HT1080 (cell line): ENCODE measurements around the gene POMP. TPM values are rescaled to one million over a fixed set of nuclear protein-coding genes. Genes with fewer than 3 reads are reported as not detected.
A peak's percentile ranks its signal among the peaks of the same experiment; 100 is the strongest.

Experiments used
- DNase-seq: peaks from one replicate; pipeline ENCODE4 v3.0.0-alpha.2; 2015; ENCODE audit warnings: low read depth
- total RNA-seq: library from RNA; depleted of rRNA; stranded (reverse); fragments of >200 nt; shearing (Covaris generic); gene quantifications from 2 replicates; pipeline ENCODE4 v1.2.3, GENCODE V29; 2014

The POMP gene
- total RNA-seq, 1 experiment from 2014 or later: 163 TPM

DNA sequence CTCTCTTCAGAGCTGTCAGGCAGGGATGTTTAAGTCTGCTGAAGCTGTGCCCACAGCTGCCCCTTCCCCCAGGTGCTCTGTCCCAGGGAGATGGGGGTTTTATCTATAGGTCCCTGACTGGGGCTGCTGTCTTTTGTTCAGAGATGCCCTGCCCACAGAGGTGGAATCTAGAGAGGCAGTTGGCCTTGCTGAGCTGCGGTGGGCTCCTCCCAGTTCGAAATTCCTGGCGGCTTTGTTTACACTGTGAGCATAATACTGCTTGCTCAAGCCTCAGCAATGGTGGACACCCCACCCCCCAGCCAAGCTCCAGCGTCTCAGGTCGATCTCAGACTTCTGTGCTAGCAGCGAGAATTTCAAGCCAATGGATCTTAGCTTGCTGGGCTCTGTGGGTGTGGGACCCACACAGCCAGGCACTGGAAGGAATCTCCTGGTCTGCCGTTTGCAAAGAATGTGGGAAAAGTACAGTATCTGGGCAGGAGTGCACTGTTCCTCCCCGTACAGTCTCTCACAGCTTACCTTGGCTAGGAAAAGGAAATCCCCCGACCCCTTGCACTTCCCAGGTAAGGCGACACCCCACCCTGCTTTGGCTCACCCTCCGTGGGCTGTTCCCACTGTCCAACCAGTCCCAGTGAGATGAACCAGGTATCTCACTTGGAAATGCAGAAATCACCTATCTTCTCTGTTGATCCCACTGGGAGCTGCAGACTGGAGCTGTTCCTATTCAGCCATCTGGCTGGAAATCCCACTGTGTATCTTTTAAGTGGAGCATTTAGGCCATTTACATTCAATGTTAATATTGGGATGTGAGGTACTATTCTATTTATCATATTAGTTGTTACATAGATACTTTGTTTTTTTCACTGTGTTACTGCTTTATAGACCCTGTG, 34.9 kb downstream of the POMP start:
- peak; percentile 76 for DNase-seq

DNA sequence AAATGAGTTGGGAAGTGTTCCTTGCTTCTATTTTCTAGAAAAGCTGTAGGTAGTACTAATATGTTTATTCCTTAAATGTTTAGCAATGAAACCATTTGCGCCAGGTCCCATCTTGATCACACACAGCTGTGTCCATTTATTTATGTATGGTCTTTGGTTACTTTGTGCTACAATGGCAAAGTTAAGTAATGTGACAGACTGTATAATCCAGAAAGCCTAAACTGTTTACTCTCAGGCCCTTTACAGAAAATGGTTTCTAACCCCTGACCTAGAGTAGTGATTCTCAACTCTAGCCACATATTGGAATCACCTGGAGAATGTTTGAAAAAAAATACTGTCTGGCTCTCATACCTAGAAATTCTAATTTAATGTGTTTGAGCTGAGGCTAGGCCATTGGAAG, 38.5 kb downstream of the POMP start:
- DNase-seq: no peak

DNA sequence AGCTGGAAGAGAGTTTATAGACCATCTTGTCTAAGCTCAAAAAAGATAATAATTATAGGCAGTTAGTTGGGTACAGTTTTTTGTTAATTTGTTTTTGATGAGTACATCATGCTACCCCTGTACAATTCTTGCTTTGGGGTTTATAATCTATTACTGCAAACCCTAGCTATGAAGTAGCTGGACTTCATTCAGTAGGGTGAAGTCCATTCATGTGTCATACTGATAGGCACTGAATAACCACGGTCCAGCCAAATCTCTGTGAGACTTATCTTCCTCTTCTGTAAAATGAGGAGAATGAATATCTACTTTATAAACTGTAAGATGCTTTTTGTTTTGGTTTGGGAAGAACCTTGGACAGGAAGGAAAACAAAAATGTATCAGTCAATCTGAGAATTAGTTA, 40.3 kb downstream of the POMP start:
- no peak for DNase-seq

DNA sequence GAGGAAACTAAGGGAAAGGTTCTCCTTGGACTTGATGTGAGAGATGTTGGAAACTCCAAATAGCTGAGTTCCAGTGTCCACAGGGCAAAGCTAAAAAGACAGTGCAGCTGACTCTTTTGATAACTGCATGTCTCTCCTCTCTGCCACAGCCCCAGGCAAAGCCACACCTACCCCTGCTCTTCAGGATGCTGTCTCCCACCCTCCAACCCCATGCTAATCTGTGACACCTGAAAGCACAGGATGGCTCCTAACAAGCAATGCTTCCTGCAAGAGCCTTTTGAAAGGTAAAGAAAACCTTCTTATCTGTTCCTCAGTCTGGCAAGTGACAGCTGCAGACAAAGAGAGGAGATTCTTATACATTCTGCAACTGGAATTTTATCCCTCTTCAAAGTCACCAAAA, 45.4 kb downstream of the POMP start:
- no peak for DNase-seq

DNA sequence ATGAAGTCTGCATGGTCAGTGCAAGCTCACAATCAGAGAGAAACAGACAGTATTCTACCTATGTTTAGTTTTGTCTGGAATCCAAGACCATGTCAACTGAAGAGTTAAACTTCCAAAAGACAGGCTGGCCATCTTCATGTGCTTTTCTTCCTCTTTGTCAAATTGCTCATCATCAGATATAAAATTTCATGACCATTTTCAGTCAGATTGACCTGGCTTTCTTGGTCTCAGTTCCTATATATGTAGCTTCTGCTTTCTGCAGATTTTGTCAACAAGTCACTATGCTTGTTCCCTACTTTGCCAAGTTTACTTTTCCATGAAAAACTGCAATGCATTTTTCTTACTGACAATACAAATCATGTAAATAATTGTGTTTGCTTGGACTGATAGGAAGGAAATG, 46.0 kb downstream of the POMP start:
- DNase-seq: no peak

DNA sequence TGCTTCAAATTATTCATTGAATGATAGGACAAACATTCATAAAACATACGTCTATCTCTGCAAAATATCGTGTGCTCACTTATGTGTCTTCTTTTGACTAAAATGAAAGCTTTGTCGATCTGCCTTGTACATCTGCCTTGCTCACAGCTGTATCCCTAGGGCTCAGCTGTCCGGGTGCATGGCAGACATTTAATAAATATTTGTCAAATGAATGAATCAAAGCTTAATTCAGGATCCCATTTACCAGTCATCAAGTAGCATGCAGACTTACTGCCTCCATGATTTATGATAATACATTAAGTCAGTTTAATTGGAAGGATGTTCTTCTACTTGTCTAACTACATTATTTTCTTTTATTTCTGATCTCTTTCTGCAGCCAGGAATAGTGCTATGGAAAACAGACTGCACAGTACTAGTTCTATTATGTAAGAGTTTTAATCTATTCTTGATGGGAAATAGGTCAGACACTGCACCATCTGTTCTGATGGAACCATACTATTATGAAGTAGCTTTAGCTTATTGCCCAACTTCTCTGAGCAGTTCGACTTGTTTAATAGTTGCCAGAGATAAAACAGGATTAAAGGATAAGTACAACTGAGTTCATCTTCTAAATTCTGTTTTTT, 46.6 kb downstream of the POMP start:
- no peak for DNase-seq

DNA sequence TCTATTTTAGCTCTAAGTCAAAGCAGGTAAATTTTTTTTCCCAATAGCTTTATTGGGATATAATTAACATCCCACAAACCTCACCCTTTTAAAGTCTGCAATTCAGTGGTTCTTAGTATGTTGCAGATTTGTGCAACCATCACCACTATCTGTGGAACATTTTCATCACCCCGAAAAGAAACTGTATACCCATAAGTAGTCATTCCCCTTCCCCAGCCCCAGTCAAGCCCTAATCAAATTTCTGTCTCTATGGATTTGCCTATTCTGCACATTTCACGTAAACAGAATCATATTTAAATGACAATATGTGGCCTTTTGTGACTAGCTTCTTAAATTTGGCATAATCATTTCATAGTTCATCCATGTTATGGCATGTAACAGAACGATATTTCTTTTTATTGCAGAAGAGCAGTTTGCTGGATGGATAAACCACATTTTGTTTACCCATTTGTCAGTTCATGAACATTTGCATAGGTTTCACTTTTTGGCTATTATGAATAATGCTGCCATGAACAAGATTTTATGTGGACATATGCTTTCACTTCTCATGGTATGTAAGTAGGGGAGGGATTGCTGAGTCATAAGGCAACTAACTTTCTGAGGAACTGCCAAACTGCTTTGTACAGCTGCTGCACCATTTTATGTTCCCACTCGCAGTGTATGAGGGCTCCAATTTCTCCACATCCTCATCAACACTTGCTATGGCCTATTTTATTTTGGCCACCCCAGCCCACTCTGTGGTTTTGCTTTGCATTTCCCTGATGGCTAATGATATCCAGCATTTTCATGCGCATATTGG, 48.9 kb downstream of the POMP start:
- peak; percentile 71 for DNase-seq

DNA sequence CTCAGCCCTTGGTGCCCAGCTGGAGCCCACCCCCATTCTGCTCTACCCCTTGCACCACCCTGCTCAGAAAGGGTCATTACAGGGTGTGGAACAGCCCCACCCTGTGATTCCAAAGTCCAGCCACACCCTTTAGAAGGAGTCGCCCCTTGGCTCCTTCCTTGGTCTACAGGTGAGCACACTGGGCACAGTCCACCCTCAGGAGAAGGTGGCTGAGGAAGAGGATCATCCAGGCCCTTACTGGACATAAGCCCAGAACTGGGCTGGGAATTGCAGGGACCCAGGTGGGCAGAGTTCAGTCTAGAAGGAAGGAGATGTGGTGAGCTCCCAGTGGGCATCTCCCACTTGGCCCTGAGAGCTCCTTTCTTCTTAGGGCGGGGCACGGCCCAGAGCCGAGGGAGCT, 51.2 kb downstream of the POMP start:
- no peak for DNase-seq

DNA sequence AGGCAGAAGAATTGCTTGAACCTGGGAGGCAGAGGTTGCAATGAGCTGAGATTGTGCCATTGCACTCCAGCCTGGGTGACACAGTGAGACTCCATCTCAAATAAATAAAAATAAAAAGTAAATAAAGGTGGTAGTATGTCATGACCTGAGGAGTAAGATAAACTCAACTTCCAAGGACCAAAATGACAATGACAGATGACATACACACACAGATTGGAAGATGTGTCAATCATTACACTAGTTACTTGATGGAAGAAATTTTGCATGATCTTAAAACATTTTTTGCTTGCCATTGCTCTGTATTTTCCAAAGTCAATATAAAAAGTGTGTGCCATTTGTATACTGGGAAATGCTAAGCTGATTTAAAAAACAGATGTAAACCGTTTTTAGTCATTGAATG, 55.7 kb downstream of the POMP start:
- DNase-seq: no peak

DNA sequence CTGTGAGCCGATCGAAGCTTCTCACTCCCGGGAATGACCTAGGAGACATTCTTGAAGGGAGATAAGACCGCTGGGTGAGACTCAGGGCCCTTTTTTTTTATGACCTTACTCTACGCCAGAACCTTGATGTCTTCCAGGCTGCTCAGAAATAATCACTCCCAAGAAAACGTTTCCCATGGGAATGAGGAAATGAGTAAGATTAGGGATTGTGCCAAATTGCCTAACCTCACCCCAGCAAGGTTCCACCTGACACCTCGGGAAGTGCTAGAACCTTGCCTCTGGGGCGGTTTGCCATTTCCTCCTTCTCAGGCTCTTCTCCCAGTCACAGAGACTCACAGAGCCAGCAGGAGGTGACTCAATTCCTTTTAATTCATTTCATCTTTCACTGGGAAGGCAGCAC, 57.6 kb downstream of the POMP start:
- DNase-seq: peak; percentile 99

DNA sequence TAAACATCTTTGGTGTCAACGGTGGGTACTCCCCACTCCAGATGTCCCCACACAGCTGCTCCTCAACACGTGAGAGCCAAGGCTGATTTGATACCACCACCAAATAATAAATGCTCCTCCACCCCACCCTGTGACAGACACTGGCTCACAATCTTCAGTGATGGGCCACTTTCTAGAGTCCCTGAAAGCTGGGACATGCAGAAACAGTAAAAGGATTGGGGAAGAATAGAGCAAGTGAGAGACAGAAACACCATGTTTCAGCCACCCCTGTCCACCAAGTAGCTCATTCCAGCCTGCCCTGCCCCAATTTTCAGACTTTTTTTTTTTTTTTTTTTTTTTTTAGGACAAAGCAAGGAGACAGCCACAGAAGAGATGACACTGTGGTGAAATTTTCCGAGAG, 58.2 kb downstream of the POMP start:
- DNase-seq: no peak

DNA sequence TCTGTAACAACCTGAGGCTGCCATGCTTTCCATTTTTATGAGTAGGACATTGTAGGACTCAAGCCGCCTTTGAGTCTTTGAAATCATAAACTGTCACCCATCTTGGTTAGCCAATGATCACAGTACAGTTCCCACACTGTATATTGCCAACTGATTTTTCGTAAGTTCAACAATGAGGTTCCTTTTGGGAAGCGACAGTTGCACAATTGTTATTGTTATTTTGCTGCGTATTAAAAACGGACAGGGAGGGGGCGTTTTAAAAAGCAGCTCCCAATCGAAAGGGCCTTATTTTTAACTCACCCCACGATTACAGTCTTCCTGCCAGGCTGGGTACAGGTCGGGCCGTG, 59.2 kb downstream of the POMP start:
- no peak for DNase-seq

DNA sequence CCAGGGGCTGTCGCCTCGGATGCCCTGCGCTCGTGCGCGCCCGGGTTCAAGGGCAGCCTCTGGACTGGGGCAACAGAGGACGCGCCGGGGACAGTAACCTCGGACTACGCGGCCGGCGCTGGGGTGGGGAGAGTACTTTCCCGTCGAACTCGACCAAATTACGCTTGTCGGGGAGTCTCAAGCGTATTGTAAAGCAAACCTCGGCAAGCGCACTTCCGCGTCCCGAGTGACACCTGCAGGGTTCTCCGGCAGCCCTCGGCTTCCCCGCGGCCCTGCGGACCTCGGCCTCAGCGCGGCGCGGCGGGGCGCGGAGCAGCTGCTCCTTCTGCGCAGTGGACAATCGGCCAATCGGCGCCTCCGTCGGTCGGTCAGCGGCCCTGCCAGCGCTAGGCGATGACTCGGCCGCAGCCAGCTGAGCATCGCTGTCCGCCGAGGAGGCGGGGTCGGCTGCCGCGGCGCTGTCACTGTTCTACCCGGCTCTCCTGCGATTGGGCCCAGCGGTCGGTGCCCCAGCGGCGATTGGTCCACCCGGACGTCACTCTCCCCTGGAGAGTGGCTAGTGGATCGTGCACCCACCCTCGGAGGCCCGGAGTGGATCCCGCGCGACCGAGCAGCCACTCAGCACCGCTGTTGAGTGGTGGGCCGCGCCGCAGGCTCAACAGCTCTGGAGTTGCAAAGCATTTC, 59.8 kb downstream of the POMP start, which contains the start of gene SLC46A3:
SLC46A3 (minus strand) TSS at position 428 of the 684 bp plus-strand sequence. CDS start 972 bp downstream, outside the sequence.
- DNase-seq: peak; percentile 93

DNA sequence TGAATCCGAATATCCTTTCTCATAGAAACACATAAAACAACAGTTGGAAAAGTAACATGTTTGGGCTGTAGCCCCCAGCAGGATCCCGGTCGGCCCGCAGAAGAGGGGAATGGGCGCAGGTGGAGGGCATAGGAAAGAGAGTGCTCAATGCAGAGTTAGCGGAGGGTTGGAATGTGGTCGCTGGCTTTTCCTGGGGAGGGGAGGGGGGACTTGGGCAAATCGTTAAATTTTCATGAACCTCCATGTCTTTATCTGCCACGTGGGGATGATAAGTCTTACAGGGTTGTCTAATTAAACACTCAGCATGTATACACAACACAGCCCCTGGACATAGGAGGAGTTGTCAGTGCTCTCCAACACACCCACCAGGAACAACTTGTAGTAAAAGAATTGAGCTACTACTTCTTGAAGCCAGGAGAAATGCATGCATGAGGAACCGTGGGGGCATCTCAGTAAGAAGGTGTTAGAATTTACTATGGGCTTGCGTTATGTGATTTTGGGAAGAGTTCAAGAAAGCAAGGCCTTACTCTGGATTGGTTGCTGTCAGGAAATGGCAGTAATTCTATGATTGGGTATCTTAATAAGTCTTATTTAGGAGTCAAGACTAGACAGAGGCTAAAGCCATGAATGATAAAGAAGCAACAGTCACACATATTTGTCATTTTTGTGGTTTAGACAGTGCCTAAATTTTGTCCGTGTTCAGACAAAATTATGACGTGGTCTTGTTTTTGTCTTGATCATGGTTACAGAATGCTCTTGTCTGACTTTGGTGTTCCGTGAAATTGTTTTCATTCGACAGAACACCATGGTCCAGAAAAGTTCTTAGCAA, 60.5 kb downstream of the POMP start:
- peak; percentile 75 for DNase-seq

DNA sequence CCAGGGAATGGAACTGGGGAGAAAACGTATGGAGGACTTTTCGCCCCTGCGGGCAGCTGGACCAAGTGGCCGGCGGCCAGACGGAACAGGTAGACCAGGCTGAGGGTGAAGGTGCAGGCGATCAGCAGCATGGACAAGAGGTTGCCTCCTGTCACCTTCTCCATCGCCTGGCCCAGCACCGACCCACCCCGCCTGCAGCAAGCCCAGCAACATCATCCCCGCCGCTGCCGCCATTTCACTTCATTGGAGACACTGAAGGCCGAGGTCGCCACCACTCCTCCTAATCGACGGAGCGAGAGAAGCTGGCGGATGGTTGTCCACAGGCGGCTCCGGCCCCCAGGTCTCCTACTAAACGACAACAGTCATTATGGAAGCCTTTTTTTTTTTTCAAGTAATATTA, 64.9 kb downstream of the POMP start:
- no peak for DNase-seq

DNA sequence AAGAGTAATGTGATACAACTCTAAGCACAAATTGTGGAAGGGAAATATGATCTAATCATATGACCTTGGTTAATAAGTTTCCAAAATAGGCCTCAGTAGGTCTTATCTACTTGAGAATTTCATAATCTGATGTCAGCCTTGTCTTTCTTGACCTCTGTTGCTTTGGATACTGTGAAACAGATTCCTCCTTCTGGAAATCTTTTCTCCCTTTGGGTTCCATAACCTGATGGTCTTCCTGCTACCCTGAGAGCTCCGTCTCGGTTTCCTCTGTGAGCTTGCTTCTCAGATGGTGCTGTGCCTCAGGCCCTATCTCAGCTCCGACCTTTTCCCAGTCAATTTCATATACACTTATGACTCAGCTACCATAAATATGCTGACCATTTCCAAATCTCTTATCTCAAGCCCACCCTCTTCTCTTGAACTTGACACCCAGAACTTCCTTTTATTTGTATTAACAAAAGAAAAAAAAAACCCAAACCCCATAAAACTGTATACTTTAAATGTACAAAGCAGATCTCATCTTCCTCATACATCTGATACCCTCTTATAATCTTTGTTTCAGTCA, 66.2 kb downstream of the POMP start:
- no peak for DNase-seq
